Stimulated activated CD8-positive, alpha-beta memory T cell treated with anti-CD3 and anti-CD28 coated beads, Interleukin-4, amount 100 ng/mL, for 48 hours (primary cell): Measurements from ENCODE around the gene DNASE1L3.

Experiments
- DNase-seq: peaks from one replicate; pipeline ENCODE4 v3.0.0-alpha.2; 2020

The DNASE1L3 gene

DNA sequence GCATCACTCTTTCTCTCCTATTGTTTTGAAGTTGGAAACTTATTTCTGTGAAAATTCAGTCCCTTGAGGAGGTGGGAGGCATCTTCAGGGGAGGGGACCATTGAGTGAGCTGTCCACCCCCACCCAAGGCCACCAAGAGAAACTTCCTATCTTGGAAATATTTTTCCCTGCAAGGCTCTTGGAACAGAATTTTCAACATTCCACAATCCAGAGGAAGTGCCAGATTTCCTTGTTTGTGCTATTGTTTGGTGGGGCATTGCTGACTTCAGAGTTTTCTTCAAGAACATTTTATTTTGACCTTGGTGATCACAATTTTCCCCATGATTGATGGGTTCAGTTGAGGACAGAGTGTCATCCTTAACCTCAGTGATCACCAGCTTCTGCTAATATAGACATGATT lies 12.0 kb downstream of the DNASE1L3 start:
- DNase-seq, result no peak

DNA sequence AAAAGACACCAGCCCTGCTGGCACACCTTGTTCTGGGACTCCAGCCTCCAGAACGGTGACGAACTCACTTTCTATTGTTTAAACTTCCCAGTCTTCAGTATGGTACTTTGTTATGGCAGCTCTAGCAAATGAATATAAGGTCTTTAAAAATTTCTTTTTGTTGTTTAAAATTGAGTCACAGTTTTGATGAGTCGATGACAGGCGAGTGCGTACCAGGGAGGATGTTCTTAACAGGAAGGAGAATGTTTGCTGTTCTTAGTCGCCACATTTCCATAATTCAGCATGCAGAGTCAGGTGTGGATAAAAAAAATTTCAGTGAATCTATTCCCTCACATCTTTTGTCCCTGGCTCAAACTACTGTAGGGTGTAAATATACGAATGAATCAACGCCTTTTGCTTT lies 12.4 kb downstream of the DNASE1L3 start:
- no peak for DNase-seq

DNA sequence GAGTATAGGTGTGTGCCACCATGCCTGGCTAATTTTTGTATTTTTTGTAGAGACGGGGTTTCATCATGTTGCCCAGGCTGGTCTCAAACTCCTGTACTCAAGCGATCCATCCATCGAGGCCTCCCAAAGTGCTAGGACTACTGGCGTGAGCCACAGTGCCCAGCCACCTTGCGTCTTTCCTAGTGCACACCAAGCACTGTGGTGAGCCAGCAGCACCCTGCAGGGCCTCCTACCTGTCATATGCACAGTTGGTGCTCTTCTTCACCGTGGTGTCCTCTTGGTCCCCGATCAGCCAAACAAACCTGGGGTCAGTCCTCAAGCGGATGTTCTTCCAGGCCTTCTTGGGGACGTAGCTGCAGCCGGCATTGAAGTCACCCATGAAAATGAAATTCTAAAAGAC lies 13.2 kb downstream of the DNASE1L3 start:
- DNase-seq, result no peak

DNA sequence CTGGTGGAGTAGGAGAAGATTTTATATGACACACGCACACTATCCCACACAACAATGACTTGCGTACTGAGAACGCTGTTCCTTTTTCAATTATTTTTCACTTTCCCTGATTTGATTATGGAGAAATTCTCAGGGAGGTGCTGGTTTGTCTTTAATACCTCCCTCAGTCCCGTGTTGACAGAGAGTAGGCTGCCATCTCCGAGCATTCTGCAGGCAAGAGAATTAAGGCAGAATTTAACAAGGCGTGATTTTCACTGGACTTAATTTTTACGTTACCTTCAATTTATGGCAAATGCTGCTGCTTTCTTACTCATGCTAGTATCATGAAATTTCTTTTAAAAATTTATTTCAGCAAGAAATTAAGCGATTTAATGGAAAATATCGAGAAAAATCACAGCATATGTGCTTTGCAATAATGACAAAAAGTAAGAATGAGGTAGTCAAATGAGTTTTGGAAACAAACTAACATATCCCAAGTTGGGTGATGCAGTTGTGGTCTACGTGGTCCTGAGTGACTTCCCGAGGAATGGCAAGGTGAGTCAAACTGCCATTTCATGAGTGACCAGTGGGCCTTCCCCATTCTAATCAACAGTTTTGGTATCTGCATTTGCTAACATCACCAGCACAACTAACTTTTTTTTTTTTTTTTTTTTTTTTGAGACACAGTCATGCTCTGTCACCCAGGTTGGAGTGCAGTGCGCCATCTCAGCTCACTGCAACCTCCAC lies 16.9 kb downstream of the DNASE1L3 start:
- no peak for DNase-seq

DNA sequence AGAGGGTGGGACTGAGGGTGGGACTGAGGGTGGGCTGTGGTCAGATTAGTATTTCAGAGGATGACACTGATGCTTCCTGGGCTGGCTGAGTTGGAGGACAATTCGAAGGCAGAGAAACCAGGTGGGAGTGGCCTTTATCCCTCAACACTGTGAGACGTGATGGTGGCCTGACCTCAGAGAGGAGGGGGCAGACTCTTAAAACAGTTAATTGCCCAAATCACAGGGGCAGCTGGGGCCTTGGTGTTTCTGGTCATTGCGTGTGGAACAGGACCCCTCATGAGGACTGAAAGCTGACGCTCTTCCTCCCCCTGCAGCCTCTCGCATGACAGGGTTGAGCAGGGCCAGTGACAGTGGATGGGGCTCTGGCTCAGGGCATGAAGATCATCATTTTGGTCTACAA lies 18.7 kb downstream of the DNASE1L3 start:
- no peak for DNase-seq

DNA sequence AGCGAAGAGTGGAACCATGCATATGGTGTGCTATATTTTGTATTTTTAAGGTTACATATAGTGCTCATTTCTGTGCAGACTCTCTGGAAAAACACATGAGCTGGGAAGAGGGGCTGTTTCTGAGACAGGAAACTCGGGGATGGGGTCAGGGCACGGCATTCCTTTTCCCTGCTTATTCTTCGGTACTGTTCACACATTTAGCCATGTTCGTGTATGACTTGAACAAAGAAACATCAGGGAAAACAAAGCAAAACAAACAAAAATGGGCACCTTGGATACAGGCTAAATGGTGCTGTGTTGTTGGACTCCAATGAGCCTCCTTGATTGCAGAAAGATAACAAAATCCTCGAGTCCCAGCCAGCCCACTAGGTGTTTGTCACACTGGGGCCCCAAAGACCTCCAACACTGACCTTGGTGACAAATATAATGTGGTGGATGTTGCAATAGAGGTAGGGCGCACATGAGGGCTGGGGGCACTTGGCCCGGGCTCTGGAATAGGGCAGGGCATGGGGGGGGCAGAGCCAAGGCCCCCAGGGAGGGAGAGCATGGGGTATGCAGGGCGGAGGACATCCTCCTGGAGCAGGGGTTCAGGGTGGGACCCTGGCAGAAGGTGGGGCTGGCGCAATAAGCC lies 19.3 kb downstream of the DNASE1L3 start:
- no peak for DNase-seq

DNA sequence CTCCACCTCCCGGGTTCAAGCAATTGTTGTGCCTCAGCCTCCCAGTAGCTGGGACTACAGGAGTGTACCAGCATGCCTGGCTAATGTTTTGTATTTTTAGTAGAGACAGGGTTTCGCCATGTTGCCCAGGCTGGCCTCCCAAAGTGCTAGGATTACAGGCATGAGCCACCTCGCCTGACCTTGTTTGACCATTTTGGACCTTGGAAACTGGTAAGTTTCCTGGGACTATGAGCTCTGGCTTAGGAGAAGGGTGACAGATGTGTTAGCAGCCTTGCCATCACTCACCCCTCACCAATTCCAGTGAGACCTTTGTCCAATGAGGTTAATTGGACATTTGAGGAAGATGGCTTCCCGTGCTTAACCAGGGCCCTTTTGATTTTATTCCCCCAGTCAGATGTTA lies 19.9 kb downstream of the DNASE1L3 start:
- no peak for DNase-seq

DNA sequence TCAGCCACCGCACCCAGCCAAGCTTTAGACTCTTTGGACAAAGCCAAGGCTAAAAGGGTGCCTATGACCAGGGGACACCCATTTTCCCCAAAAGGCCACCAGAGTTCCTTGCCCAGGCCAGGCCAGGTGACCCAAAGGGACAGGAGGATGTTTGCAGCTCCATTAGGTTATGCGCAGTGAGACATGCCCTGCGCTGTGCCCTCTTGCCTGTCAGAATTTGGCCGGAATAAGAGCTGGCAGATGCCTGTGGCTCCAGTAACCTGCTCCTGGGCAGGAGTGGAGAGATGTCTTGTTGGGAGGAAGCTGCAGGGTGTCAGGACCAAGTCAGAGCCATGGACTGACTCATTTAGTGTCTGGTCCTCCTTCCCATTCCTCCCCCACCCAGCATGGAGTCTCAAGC lies 20.5 kb downstream of the DNASE1L3 start:
- DNase-seq, result no peak

DNA sequence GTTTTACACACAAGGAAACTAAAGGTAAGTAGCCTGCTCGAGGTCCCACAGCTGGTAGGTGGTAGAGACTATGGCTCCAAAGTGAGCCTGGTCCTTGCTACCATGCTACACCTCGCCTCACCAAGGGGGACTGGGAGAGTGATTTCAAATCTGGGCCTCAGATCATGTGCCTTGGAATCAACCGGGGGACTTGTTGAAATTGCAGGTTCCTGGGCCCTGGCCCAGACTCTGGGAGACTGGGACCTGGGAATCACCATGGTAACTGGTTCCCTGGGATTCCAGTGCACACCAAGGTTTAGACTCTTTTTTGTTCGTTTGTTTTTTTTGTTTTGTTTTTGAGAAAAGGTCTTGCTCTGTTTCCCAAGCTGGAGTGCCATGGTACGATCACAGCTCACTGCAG lies 21.1 kb downstream of the DNASE1L3 start:
- no peak for DNase-seq

DNA sequence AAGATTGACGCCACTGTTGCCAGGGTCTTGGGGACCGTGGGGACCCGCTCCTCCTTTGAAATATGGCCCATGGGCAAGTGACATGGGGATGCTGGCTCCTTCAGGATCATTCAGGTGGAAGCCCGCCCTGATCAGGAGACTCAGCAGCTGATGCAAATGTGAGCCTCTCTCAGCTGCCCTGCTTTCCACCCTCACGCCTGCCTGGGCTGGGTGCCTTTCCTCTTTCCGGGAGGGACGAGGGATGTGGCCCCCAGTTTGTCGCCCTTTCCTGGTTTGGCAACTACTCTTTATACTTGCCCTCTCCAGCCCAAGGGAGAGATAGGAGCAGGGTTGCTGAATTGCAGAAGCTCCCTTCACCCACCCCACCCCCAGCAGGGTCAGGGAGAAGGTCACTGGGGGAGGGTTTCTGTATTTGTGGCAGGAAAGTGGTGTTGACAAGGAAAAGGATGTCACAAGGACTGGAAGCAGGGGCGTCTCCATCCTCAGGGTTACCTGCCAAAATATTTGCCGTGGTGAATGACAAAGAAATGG lies 21.8 kb downstream of the DNASE1L3 start:
- no peak for DNase-seq

DNA sequence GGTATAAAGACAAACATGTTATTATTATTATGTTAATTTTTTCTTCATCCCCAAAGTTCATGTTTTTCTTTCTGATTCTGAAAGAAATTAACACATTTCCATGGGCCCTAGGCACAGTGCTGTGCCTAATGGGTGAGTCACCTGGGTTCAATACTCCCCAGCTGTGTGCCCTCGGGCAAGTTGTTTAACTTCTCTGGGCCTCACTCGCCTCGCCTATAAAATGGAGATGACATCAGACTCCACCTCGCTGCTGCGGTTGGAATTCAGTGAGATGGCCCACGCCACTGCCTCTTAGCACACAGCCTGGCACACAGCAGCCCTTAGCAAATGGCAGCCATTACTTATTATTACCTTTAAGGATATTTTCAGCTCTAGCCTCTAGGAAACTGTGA lies 22.6 kb downstream of the DNASE1L3 start:
- no peak for DNase-seq

DNA sequence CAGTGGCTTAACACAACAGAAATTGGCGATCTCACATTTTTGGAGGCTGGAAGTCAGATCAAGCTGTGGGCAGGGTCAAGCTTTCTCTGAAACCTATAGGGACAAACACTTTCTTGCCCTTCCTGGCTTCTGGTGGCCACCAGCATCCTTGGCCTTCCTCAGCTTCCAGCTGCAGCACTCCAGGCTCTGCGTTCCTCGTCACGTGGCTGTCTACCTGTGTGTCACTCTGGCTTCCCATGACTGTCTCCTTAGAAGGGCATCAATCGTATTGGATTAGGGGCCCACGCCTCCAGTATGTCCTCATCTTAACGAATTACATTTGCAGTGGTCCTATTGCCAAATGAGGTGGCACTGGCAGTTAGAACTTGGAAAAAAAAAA lies 25.8 kb downstream of the DNASE1L3 start:
- no peak for DNase-seq

DNA sequence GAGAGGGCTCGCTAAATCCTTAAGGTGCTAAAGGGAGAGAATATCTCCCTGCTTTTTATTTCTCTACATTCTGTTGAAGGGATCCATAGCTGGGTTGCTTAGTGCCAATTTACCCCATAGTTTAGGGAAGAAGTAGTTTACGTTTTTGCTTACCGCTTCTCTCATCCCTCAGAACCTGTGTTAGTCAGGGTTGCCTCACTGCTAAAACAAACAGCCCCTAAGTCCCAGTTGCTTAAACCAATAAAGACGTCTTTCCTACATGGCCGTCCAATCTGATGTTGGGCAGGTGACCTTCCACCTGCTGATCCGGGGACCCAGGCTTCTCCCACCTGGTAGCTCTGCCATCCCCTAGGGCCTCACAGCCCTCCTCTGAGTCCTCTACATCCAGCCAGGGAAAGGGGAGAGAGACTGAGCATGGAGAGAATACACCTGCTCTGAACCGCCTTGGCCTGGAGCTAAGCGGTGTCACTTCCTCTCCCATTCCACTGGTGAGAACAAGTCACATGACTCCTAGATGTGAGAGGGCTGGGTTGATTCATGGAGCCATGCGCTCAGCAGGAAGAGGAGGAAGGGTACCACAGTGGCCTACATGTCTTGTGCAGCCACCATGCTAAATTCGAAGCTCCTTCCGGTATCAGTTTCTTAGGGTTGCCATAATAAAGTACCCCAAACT lies 26.3 kb downstream of the DNASE1L3 start:
- no peak for DNase-seq

DNA sequence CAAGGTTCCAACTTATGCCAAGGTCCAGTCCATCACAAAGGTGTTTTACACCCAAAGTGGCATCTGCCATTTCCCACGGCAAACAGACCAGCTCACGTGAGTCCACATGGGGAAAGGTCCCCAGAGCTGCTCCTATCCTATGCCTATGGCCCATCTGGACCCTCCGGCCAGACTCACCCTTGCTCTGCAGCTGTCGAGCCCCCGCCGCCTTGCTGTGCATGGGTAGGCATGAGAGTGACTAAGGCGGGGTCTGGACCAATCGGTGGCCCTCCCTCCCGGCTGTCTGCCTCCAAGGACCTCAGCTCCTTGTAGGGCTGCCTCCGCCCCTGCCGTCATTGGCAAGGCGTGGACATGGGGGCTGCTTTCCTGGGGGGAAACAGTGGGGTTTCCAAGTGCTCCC lies 26.9 kb downstream of the DNASE1L3 start:
- DNase-seq, result no peak

DNA sequence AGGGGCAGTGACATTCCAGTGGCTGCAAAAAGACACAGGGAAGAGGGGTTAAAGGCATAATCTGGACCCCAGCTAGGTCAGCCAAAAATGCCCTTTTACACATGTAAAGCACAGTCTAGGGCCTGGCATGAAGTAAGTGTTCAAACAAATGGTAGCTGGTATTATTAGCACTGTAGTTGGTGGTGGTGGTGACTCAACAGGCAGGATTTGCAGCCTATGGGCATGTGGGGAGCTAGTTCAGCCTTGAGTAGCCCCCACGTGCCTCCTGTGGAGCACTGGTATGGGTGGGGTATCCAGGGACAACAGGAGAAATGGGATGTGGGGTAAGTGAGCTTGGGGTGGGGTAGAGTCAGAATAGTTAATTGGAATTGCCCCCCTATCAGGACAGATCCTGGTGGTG lies 27.6 kb downstream of the DNASE1L3 start:
- DNase-seq, result no peak

DNA sequence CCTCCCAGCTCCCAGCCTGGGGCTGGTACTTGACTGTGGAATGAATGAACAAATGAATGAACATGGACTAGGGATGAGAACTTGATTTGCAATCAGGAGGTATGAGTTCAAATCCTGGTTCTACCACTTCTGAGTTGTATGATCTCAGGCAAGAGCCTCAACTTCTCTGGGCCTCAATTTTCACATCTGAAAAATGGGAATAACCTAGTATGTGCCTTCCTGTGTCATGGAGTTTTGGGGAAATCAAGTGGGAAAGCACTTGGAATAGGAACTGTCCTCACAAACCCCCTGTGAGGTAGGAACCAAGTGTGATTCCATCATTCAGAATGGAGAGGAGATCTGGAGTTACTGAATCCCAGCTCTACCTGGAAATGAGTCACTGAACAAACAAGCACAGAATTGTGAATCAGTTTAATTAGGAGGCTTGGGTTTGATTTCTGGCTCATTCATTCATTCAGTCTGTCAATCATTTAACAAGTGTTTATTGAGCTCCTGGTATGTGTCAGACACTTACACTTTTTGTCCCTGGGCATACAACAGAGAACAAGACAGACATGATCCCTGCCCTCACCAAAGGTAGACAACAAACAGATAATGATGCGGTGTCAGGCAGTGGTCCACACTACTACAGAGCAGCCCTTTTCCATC lies 29.7 kb downstream of the DNASE1L3 start:
- no peak for DNase-seq

DNA sequence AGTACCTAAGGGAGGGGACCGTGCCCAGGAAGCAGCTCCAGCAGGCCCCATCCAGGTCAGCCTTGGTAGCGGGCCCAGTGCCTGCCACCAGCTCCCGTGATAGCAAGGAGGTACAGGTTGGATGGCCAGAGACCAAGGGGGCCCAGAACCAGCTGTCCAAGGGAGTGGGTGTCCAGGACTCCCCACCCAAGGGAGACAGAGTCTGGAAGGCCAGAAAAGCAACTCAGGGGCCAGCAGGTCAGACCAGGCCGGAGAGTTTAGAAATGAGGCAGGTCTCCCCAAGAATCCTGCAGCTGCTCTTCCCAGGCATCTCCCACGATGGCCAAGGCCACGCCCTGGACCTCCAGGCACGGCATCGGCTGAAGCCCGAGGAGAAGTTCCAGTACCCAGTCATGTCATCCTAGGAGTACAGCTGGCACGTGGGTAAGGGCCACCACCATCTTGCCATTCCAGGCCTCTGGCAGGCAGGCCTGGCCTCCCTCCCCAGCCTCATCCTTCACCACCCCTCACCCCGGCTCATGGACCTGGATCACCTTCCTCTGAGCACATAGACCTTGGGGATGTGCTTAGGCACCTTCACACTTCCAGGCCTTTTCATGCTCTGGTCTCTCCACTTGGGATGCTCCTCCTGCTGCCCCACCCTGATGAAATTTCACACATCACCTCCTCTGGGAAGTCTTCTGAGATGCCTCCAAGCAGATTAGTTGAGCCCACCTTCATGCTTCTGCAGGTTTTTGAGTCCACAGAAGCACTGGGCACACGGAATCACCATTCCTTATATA lies 30.5 kb downstream of the DNASE1L3 start:
- DNase-seq, result no peak

DNA sequence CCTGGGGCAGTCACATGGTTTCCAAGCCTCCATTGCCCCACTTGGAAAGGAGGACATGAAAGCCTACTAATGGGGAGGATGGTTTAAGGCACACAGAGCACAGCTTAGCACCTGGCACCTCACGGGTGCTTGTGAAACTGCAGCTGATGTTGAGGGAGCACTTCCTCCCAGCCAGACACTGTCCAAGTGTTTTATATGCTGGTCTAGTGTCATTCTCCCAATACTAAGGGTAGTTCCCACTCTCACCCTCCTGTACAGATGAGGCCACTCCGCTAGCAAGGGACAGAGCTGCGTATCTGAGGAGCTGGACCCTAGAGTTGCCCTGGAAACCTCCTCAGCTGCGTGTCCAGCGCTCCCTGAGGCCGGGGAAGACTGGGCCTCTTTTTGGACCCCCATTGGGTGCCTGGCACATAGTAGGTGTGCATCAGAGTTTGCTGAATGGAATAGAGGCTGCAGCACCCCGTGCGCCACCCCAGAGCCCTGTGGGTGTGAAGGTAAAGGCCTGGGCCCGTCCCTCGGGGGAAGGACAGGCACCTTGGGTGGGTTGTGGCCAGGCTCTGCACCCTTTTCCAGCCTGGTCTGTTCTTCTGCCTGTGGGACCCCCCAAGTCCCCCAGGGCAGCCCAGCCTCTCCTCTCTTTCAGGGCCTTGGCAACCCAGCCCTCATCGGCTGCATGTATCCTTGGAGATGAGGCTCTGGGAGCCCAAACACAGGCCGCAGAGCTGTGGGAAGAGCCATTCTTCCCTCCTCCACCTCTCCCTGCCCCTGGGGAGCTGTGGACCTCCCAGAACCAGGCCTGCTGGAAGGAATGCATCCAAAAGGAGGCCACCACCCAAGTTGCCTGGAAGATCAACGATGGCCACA lies 31.3 kb downstream of the DNASE1L3 start:
- DNase-seq, result no peak

DNA sequence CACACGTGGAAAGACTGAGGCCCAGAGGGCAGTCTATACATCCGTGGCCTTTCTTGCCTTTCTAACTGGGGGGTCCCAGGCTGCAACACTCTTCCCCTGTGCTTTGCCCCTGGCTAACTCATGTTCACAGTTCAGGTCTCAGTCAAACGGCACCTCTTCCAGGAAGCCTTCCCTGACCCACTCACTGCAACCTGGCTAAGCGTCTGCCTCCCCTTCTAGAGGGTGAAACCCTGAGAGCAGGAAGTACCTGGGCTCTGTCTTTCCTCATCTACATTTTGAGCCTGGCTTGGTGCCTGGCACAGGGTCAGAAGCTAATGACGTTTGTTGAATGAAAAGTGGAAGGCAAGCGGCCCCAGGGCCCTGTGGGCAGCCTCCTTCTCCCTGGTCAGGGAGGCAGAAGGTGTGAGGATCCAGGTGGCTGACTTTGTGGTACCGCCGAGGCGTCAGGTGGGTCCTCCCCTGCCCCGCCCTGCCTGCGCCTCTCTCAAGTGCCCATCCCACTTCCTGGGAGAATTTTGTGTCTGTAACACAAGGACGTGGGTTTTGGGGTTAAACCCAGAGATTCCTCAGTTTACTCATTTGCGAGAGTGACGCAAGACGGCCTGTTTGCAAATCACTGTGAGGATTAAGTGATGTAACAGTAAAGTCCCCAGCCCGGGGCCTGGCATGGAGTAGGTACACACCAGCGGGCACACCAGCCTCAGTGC lies 32.1 kb downstream of the DNASE1L3 start:
- peak; percentile 53 for DNase-seq

DNA sequence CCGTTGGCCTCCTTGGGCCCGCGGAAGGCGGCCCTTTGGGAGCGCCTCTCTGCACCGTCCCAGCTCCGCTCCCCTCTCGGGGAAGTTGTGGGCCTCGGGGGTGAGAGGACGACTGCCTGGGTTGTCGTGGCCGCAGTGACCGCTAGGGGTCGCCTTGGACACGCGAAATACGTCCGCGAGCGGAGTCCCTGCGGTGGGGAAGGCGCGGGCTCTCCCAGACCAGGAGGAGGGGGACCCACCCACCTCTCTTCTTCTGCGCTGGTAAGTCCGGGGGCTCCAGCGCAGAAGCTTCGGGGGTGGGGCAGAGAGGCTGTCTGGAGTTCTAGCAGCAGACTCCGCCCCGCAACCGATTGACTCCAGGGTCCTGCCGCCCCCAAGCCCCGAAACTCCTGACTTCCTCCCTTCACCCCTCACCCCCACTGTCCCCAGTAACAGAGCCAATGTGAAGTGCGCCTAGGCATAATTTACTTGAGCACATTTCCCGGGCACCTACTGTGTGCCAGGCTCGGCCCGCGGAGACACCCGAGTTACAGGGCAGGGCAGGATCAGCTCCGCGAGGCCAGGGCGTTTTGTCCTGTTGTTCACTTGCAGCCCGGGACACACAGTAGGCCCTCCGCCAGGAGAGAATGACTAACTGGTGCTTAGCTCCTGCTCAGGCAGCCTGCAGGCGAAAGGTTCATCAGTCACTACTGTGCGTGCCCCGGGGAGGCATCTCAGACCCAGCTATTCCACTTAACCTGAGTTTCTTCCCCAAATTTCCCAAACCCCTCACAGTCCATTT lies 32.8 kb downstream of the DNASE1L3 start:
- DNase-seq, result peak; percentile 99
